Progenitor cell of endocrine pancreas (in vitro differentiated cells): ENCODE data around the gene CIDEC. TPM values are rescaled to one million over a fixed set of nuclear protein-coding genes. Genes with fewer than 3 reads are reported as not detected.

Source experiments
- DNase-seq: peaks from one replicate; pipeline ENCODE4 v3.0.0; 2021; ENCODE audit warnings: low spot score; ENCODE audit not compliant: unreplicated experiment
- H3K27ac Mint-ChIP-seq: 2 replicates; pipeline ENCODE4 v1.8.0; 2021; ENCODE audit warnings: mild to moderate bottlenecking, moderate library complexity, mixed read lengths
- H3K27me3 Mint-ChIP-seq: 2 replicates; pipeline ENCODE4 v1.8.0; 2021; ENCODE audit warnings: mixed read lengths
- H3K36me3 Mint-ChIP-seq: 2 replicates; pipeline ENCODE4 v1.8.0; 2022; ENCODE audit warnings: mixed read lengths; ENCODE audit not compliant: insufficient read depth
- H3K4me1 Mint-ChIP-seq: 2 replicates; pipeline ENCODE4 v1.8.0; 2021; ENCODE audit warnings: low read depth, mixed read lengths
- H3K4me3 Mint-ChIP-seq: 2 replicates; pipeline ENCODE4 v1.8.0; 2021; ENCODE audit warnings: low read depth, mild to moderate bottlenecking, moderate library complexity, mixed read lengths
- H3K9me3 Mint-ChIP-seq: 2 replicates; pipeline ENCODE4 v1.8.0; 2021; ENCODE audit warnings: low read depth, mixed read lengths
- CTCF ChIP-seq: fragments of 200-600 bp; sonication (generic); IDR thresholded peaks from one replicate; pipeline ENCODE4 v1.5.0; 2021; ENCODE audit warnings: antibody characterized with exemption, mild to moderate bottlenecking; ENCODE audit not compliant: unreplicated experiment
- total RNA-seq: library from RNA; stranded (reverse); gene quantifications from 2 replicates; pipeline ENCODE4 v1.2.1, GENCODE V29; 2021

The CIDEC gene
- total RNA-seq, 1 donor from 2014 or later: not detected

- Mint-ChIP-seq H3K4me3 (no peak overlapping the region), H3K27ac (no peak overlapping the region), H3K9me3 (no peaks in the 10 kb centered on the region), H3K27me3 (no peaks in the 10 kb centered on the region), H3K4me1 (no peaks in the 10 kb centered on the region), H3K36me3 (peaks cover 2% of the 10 kb centered on the region)
- DNase-seq: no peak
- no peak for TF ChIP-seq CTCF
Measured at GRCh38 chr3:9833078-9833477, 47.0 kb downstream of the CIDEC start.

- H3K27me3 Mint-ChIP-seq: no peaks in the 10 kb centered on the region
- H3K27ac Mint-ChIP-seq: no peak overlapping the region
- no peaks in the 10 kb centered on the region for H3K9me3 Mint-ChIP-seq
- H3K4me3 Mint-ChIP-seq: no peak overlapping the region
- peaks cover 2% of the 10 kb centered on the region for H3K36me3 Mint-ChIP-seq
- DNase-seq: no peak
- no peak for TF ChIP-seq CTCF
- H3K4me1 Mint-ChIP-seq: no peaks in the 10 kb centered on the region
Measured at GRCh38 chr3:9831253-9831652, 48.8 kb downstream of the CIDEC start.

GRCh38 chr3:9828801-9829755 is 51.0 kb downstream of the CIDEC start:
- H3K4me1 Mint-ChIP-seq: no peaks in the 10 kb centered on the region
- no peak for DNase-seq
- no peak overlapping the region for H3K27ac Mint-ChIP-seq
- no peak overlapping the region for H3K4me3 Mint-ChIP-seq
- peaks cover under 1% of the 10 kb centered on the region for H3K36me3 Mint-ChIP-seq
- H3K9me3 Mint-ChIP-seq: no peaks in the 10 kb centered on the region
- no peaks in the 10 kb centered on the region for H3K27me3 Mint-ChIP-seq
- no peak for TF ChIP-seq CTCF

GRCh38 chr3:9826815-9827573 is 53.1 kb downstream of the CIDEC start:
- Mint-ChIP-seq H3K4me1 (no peaks in the 10 kb centered on the region), H3K27ac (no peak overlapping the region), H3K36me3 (no peaks in the 10 kb centered on the region), H3K4me3 (no peak overlapping the region), H3K27me3 (no peaks in the 10 kb centered on the region), H3K9me3 (no peaks in the 10 kb centered on the region)
- DNase-seq: no peak
- peak; percentile 32 for TF ChIP-seq CTCF

GRCh38 chr3:9825451-9826040 is 54.5 kb downstream of the CIDEC start:
- no peak for DNase-seq
- H3K36me3 Mint-ChIP-seq: peaks cover 1% of the 10 kb centered on the region
- H3K4me1 Mint-ChIP-seq: no peaks in the 10 kb centered on the region
- H3K27me3 Mint-ChIP-seq: no peaks in the 10 kb centered on the region
- TF ChIP-seq CTCF: no peak
- H3K27ac Mint-ChIP-seq: no peak overlapping the region
- H3K4me3 Mint-ChIP-seq: no peak overlapping the region
- no peaks in the 10 kb centered on the region for H3K9me3 Mint-ChIP-seq
